Femur (tissue), 1 donor: ENCODE results near the gene ANKRD24.
A peak's percentile ranks its signal among the peaks of the same experiment; 100 is the strongest.
"Not testable (repeated sequence)": the region's sequence is repeated elsewhere in the genome, so short reads cannot be mapped to it uniquely, and the experiment has no call there.

Experiments used
- DNase-seq: peaks from one replicate; pipeline ENCODE4 v3.0.0-alpha.2; 2017

Gene ANKRD24

DNA sequence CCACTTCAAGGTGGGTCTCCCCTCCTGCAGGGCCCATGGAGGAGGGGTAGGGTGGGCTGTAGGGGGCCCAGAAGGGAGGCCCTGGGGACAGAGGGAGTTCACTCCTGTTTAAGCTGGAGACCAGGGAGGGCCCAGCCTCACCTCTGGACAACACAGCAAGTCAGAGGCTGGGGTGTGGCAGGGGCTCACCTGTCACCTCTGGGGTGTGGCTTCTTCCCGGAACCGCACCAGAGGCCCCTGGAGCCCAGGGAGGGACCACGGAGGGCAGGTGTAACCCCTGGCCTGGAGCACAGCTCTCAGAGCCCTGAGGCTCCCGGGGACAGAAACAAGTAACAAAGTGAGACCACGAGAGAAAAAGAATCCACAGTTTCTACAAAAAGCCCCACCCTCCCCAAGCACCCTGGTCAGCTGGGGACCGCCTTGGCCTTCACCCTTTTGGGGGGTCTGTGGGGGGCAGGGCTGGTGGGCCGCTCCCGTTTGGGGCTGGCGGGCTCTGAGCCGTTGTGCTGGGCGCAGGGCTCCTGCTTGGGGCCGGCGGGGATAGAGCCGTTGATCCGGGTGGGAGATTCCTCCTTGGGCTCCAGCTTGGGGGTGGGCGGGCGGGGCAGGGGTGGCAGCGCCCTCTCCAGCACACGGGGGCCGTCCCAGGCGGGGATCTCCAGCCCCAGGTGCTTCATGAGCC lies 8.1 kb upstream of the ANKRD24 start:
- no peak for DNase-seq

DNA sequence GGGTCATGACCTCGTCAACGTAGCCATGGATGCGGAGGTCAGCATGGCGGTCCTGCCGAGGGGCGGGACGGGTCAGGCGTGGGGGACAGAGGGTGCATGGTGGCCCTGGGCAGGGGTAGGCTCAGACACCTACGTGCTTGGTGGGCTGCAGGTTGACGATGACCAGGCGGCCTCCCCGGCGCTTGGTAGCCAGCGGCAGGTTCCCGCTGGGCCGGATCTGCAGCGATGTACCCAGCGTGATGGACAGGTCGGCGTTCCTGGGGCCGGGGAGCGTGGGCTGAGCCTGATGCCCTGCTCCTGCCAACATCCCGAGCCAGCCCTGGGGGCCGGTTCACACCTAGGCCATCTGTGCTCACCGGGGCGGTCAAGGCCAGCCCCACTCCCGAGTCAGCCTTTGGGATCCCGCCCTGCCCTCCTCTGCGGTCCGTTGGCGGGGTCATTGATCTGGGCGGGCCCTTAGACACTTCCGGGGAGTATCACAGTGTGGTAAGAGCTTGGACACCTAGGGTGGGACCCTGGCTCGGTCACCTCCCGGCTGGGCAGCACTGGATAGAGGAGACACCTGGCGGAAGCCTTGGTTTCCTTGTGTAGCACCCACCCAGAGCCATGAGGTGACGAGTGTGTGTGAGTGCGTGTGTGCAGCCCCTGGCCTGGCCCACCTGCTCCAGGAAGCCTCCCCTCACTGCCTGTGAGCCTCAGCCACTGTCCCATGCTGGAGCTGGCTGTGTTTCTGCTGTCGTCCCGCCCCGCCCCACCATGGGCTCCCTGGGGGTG lies 7.4 kb upstream of the ANKRD24 start:
- DNase-seq = no peak

DNA sequence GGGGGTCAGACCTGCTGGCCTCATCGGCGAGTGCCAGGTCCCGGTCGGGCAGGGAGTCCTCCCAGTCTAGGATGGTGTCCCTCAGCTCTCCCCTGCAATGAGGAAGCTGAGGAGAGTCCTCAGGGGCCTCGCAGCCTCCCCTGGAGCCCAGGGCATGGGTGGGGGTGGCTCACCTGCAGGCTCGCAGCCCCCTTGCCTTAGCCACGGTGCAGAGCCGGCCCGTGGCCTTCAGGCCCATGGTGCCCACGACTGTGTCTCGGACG lies 6.9 kb upstream of the ANKRD24 start:
- DNase-seq = no peak

DNA sequence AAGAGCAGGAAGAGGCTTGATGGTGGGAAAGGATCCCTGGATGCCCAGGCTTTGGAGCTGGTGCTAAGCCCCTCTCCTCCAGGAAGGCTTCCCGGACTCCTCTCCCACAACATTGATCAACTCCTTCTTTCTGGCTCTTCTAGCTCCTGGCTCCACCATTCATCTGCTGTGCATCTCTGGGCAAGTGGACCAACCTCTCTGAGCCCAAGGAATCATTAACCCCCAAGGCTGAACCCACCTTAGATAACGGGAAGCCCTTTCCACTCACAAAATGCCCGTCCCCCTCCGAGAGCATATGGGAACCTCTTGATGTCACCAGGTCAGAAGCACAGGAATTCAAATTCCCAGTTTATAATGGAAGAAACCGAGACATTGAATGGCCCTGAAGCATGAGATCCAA lies 5.3 kb upstream of the ANKRD24 start:
- DNase-seq = no peak

DNA sequence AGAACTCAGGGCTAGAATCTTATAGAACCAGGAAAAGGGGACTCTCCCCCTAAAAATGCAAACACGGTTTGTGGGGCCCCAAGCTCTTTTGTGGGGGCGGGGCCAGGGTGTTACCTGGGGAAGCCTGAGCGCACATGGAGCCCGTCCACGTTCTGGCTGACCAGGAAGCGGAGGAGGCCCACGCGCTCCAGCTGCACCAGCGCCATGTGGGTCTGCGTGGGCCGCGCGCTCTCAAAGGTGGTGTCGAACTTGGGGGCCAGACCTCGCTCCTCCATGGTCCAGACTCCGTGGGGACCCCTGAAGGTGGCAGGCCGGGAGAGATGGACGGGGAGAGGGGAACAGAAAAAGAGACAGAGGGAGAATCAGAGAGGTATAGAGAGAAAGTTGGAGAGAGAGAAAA lies 3.5 kb upstream of the ANKRD24 start:
- DNase-seq = no peak

DNA sequence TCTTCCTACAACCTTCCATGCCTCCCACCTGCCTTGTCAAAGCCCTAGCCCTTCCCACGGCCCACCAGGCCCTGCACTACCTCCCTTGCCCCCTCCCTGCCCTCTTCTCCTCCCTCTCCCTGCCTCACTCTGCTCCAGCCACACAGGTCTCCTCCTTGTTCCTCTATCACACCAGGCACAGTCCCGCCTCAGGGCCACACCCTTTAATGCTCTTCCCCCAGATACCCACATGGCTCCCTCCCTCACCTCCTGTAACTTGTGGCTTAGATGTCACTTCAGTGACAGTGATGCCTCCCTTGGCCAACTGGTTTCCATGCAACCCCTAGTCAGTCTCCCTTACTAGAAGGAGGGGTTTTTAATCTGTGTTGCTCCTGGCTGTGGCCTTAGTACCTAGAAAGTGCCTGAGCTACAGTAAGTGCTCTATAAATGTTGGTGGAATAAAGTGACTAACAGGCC lies 1.4 kb upstream of the ANKRD24 start:
- no peak for DNase-seq

DNA sequence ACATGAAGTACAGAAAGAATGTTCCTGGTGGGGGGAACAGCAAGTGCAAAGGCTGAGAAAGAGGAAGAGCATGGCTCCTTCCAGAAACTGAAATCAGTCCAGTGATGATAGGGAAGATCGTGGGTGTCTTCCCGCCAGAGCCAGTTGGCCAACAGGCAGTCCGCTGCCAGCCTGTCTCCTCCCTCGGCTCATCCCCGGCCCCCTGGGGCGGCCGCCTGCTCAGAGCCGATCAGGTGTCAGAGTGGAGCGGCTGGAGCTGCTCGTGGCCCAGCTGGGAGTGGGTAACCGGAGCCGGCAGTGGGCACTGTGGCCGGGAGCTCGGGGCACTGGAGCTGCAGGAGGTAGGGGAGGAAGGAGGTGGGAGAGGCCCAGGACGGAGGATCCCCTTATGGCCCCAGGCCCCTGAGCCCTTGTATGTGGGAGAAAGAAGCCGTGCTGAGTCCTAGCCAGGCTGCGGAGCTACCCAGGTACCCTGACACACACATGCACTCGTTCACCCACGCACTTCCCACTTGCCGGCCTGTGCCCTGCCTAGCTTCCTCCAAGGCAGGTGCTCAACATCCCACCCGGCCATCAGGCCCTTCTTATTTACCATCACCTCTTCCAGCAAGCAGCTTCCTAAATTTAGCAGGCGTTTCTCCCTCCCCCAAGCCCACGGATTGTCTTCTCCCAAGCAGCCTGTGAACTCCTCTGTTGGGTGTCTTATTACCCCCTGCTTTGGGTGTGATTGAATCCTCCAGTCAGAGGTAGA lies 1.7 kb downstream of the ANKRD24 start:
- peak; percentile 38 for DNase-seq

DNA sequence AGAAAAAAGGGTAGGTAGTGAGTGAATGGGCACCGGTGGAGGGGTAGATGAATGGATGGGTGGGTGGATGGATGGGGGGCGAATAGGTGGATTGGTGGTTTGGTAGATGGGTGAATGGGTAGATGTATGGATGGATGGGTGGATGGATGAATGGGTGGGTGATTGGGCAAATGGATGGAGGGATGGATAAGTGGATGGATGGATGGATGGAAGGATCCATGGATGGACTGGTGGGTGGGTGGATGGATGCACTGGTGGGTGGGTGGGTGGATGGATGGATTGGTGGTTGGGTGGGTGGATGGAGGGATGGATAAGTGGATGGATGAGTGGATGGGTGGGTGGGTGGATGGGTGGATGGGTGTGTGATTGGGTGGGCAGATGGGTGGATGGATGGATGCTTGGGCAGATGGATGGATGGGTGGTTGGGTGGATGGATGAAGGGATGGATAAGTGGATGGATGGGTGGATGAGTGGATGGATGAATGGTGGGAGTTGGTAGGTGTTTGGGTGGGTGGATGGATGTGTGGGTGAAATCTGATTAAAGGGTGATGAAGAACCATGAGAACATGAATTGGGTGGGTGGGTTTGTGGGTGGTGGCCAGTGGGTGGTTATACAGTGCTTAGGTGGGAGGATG lies 2.3 kb downstream of the ANKRD24 start:
- no peak for DNase-seq

DNA sequence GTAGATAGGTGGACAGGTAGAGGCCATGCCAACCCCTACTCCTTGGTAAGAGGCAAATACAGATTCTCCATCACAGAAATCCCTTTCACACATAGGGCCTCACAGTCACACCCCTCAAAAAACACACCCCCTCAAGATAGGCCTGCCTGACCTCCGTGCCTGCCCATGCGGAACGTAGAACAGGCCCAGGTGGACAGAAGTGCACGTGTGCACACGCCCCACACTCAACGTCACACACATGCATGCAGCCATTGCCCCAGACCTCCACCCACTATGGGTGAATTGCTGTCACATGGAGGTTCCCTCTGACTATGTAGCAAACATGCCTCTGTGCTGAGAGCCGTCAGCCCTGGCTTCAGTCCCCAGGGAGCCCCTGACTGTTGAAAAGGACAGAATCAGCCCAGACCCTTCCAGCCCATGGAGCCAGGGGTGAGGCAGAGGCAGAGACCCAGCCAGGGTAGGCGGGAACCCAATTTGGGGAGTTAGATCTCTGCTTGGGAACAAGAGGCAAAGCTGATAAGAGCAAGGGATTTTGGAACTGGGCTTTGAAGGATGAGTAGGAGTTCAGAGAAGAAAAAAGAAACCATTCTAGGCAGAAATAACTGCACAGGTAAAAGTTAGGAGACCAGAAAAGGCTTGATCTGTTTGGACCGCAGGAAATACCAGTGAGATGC lies 3.1 kb downstream of the ANKRD24 start:
- DNase-seq = no peak

DNA sequence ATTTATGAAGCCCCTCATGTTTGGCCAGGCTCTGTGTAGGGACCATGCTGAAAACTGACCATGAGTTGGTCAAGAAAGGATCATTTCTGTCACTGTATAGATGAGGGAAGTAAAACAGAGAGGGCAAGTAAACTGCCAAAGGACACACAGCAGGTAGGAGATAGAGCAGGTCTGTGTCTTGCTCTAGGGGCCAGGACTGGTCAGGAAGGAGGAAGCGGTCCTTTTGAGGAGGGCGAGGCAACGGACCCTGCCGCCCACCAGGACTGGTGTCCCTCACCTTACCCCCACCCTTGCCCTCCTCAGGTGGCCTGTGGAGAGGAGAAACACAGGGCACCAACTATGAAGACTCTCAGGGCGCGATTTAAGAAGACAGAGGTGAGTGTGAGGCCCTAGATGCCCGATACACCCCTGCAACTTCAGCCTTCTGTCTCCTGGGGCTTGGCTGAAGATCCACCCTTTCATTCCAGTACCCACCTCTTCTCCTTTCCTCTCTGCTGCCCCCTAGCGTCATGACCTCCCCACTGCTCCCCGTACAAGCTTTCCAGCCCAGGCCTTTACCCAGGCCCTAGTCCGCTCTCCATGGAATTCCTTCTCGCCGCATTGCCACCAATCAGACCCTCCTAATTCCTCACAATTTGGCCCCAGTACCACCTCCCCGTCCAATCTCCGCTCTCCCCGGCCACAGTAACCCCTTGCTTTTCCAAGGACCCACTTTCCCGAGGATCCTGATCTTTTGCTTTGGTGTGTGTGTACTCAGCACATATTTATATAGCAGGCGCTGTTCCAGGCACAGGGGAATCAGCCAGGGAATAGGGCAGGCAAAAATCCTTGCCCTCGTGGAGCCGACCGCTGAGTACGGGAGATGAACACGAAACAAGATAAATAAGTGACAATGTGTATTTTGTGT lies 3.9 kb downstream of the ANKRD24 start:
- DNase-seq = peak; percentile 69

DNA sequence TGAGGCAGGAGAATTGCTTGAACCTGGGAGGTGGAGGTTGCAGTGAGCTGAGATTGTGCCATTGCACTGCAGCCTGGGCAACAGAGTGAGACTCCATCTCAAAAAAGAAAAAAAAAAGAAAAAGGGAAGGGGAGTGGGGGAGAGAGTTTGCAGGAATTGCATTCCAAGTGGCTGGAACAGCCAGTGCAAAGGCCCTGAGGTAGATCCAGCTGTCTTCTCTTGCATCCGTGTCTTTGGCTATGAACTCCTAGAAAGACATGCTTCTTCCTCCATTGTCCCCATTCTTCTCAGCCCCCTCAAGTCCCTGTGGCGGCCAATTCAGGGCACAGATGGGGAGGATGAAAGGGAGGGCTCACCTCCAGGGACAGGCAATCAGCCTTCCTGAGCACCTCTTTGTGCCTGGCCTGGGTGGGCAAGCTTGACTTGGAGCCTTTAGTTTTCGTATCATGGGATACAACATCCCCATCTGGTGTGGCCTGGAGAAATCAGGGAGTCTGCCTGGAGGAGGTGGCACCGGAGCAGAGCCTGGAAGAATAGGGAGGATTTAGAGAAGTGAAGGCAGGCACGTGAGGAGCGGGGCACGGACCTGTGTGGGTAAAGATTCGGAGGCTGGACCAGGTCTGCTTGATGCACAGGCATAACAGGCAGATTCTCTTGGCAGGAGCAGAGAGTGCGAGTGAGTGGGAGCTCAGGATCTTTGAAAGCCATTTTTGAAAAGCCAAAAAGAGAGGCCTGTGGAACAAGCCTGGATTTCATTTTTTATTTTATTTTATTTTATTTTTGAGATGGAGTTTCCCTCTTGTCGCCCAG lies 5.0 kb downstream of the ANKRD24 start:
- DNase-seq = no peak

DNA sequence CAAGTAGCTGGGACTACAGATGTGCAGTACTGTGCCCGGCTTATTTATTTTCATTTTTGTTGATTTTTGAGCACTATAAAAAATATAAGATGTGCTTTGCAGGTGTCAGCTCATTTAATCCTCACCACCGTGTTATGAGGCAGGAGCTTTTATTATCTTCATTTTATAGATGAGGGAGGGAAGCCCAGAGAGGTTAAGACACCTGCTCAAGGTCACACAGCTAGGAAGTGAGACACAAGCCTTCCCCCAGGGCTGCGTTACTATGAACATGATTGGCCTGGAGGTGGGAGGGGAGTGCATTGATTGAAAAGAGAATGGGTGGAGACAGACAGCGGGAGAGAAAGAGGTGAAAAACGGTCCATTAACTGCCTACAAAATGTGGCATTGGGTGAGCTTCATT lies 7.2 kb downstream of the ANKRD24 start:
- DNase-seq = no peak

DNA sequence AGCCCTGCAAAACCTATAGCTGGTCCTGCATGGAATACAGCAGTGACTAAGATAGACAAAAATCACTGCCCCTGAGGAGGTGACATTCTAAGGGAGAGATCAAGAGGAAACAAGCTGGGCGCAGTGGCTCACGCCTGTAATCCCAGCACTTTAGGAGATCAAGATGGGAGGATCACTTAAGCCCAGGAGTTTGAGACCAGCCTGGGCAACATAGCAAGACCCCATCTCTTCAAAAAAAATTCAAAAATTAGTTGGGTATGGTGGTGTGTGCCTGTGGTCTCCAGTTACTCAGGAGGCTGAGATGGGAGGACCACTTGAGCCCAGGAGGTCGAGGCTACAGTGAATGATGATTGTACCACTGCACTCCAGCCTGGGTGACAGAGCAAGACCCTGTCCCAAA lies 10.0 kb downstream of the ANKRD24 start:
- DNase-seq = not testable (repeated sequence)

DNA sequence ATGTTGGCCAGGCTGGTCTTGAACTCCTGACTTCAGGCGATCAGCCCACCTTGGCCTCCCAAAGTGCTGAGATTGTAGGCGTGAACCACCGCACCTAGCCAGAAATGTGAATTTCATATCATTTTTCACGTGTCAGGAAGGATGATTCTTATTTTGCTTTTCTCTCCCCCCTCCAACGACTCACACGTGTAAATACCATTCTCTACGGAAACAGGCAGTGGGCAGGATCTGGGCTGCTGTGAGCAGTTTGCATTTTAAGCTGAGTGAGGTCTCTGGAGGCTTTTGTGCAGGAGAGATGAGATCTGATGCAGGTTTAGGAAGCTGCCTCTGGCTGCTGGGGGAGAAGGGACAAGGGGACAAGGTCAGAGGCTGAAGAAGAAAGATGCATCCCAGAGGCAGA lies 11.9 kb downstream of the ANKRD24 start:
- no peak for DNase-seq

DNA sequence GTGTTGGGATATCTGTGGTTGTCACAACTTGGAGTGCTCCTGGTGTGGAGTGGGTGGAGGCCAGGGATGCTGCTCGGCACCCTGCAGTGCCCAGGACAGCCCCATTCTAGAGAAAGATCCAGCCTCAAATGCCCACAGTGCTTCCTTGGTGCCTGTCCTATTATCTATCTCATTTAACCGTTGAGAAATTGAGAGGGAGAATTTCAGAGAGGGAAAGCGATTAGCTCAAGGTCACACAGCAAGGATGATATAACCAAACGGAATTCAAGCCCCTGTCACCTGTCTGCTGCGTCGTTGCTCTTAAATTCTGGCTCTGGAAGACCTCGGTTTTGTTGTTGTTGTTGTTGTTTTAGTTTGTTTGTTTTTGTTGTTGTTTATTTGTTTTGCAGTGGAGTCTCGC lies 13.5 kb downstream of the ANKRD24 start:
- DNase-seq = no peak

DNA sequence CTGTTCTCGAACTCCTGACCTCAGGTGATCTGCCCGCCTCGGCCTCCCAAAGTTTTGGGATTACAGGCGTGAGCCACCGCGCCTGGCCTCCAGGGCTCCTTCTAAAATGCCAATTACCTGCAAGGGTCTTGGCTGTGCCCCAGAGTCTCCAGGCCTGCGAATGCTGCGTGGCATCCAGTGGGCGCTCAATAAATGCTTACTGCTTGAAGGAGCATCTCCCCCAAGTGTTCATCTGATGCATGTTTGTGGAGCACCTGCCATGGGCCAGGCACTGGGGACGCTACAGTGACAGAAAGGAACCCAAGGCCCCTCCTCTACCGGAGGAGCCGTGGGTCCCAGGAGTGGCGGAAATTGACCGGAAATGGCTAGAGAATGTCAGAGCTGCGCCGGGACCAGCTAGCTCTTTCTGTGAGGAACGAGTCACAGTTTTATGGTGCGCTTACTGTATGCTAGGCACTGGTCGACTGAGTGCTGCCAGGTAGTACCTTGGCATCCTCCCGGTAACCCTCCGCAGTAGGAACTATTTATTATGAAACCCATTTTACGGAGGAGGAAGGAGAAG lies 14.2 kb downstream of the ANKRD24 start:
- DNase-seq = no peak

DNA sequence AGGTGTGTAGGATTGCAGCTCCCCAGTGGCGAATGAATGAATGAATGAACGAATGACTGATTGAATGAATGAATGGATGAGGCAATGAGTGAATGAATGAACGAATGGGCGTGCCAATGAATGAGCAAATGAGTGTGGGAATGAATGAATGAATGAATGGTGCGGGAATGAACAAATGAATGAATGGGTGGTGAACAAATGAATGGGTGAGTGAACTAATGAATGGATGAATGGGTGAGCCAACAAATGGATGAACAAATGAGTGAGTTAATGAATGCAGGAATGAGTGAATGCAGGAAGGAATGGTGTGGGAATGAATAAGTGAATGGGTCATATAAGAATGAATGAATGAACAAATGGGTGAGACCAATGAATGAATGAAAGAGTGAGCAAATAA lies 14.7 kb downstream of the ANKRD24 start:
- no peak for DNase-seq

DNA sequence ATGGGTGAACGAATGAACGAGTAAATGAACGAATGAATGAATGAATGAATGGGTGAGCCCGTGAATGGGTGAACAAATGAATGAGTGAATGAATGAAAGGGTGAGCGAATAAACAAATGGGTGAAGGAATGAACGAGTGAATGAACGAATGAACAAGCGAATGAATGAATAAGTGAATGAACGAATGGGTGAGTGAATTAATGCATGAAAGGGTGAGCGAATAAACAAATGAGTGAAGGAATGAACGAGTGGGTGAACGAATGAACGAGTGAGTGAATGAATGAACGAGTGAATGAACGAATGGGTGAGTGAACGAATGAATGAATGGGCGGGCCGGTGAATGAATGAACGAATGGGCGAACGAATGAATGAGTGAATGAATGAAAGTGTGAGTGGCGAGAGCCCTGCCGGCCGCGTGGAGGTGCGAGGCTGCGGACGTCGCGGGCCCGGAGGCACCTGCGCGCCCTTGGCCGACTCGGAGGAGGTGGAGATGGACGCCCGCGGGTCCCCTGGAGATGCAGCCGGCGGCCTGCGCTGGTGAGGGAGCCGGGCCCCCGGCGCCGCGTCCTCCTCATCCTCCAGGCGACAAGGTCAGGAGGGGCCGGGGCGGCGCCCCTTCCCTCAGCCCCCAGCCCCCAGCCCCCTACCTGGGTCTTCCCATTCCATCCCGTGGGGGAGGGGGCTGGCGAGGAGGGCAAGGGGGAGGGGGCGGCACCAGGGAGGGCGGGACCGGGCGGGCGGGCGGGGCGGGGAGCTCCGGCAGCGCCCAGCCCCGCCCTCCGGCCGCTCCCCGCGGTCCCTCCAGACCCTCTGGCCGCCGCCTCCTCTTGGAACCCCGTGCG lies 15.4 kb downstream of the ANKRD24 start:
- no peak for DNase-seq

DNA sequence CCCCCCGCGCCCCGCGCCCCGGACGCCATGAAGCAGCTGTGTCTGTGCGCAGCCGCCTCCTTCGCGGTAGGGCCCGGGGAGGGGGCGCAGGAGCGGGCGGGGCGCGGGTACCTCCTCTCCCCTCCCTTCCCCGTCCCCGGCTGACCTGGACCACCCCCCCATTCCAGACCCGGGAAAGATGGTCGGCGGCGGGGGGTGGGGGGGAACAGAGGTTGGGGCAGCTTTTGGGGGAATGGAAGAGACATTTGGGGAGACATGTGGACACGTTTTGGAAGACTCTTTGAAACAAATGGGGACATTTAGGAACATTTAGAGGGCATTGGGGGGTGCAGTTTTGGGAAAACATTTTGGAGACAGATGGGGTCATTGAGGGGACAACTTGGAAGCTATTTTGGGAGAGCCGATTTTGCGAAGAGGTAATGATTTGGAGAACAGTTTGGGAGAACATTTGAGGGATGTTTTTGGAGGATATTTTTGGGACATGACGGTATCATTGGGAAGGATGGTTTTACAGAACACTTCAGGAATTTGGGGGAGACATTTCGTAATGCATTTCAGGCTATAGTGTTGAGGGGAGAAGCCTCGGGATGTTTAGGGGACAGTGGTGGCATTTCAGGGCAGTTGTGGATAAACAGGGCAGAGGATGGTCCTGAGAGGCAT lies 16.1 kb downstream of the ANKRD24 start:
- no peak for DNase-seq
